Spinal cord (tissue), 10 donors: Measurements from ENCODE around the gene C12orf57. TPM values are rescaled to one million over a fixed set of nuclear protein-coding genes. Genes with fewer than 3 reads are reported as not detected.

Source experiments
- DNase-seq, 6 donors: peaks; one replicate each; pipeline versions ENCODE4 v3.0.0 to v3.0.0-alpha.2; 2013 to 2015; ENCODE audit warnings: low spot score in 6 of 6, low read depth in 4 of 6
- H3K27ac ChIP-seq: one replicate; pipeline ENCODE4 v1.5.1; 2013; ENCODE audit warnings: low read depth, low read length, control low read depth
- H3K27me3 ChIP-seq: one replicate; pipeline ENCODE4 v1.6.1; 2013; ENCODE audit warnings: low read length; ENCODE audit not compliant: control insufficient read depth, insufficient read depth
- H3K36me3 ChIP-seq: one replicate; pipeline ENCODE4 v1.6.1; 2013; ENCODE audit warnings: low read length; ENCODE audit not compliant: control insufficient read depth, insufficient read depth
- H3K4me1 ChIP-seq: one replicate; pipeline ENCODE4 v1.6.1; 2013; ENCODE audit warnings: low read length; ENCODE audit not compliant: control insufficient read depth, insufficient read depth
- H3K4me3 ChIP-seq: one replicate; pipeline ENCODE4 v1.5.1; 2013; ENCODE audit warnings: low read depth, low read length, control low read depth
- H3K9me3 ChIP-seq: one replicate; pipeline ENCODE4 v1.6.1; 2013; ENCODE audit warnings: low read length; ENCODE audit not compliant: control insufficient read depth, insufficient read depth
- WGBS: methylation state at CpG from one replicate; pipeline ENCODE4 v1.1.5; 2013; ENCODE audit warnings: missing lambda C conversion rate; ENCODE audit not compliant: insufficient coverage; 5-methylcytosine and 5-hydroxymethylcytosine counted together
- polyA plus RNA-seq, 2 donors: library from polyadenylated mRNA; unstranded; fragments of 120-200 nt; gene quantifications; one replicate each; pipeline ENCODE4 v1.2.1, GENCODE V29; 2013; ENCODE audit not compliant: insufficient read length in 2 of 2
- total RNA-seq, 2 donors: library from RNA; depleted of rRNA in 1 of 2; stranded (reverse); fragments of 120-200 nt in 1 of 2; fragments of >200 nt in 1 of 2; gene quantifications; one replicate each; pipeline versions ENCODE4 v1.2.3 to v1.2.4, GENCODE V29; 2013 to 2014
- donor health status: healthy.

C12orf57 gene
- total and polyA plus RNA-seq, 4 donors = 108 to 376 (median 231) TPM

GRCh38 chr12:6952121-6952862, 8.5 kb downstream of the C12orf57 start:
- Histone ChIP-seq H3K4me3 (peak overlapping the region; percentile 7), H3K27ac (no peak overlapping the region), H3K36me3 (peaks cover 19% of the 10 kb centered on the region), H3K27me3 (no peaks in the 10 kb centered on the region), H3K4me1 (peaks cover 16% of the 10 kb centered on the region), H3K9me3 (no peaks in the 10 kb centered on the region)
- no peak for DNase-seq
- 74% methylated on average over 19 of the region's 22 CpGs for WGBS

- no peaks in the 10 kb centered on the region for H3K27me3 ChIP-seq
- peaks cover 16% of the 10 kb centered on the region for H3K36me3 ChIP-seq
- peak overlapping the region; percentile 8 for H3K27ac ChIP-seq
- peaks cover 16% of the 10 kb centered on the region for H3K4me1 ChIP-seq
- no peak overlapping the region for H3K4me3 ChIP-seq
- no peak for DNase-seq
- 90% methylated on average over 12 of the region's 15 CpGs for WGBS
- no peaks in the 10 kb centered on the region for H3K9me3 ChIP-seq
Measured at GRCh38 chr12:6952863-6953441, 9.1 kb downstream of the C12orf57 start.

GRCh38 chr12:6953442-6954315, 9.9 kb downstream of the C12orf57 start:
- H3K27ac ChIP-seq = peak overlapping the region; percentile 40
- no peak overlapping the region for H3K4me3 ChIP-seq
- H3K27me3 ChIP-seq = no peaks in the 10 kb centered on the region
- peak in 1 of 6 donors; percentile 65 for DNase-seq
- peaks cover 16% of the 10 kb centered on the region for H3K36me3 ChIP-seq
- H3K4me1 ChIP-seq = peaks cover 23% of the 10 kb centered on the region
- no peaks in the 10 kb centered on the region for H3K9me3 ChIP-seq
- WGBS = 69% methylated on average over 17 of the region's 24 CpGs

- H3K36me3 ChIP-seq = peaks cover 16% of the 10 kb centered on the region
- no peak overlapping the region for H3K4me3 ChIP-seq
- 87% methylated on average over 21 of the region's 21 CpGs for whole genome bisulfite sequencing
- peak overlapping the region; percentile 40 for H3K27ac ChIP-seq
- no peaks in the 10 kb centered on the region for H3K9me3 ChIP-seq
- H3K4me1 ChIP-seq = peaks cover 30% of the 10 kb centered on the region
- no peak for DNase-seq
- H3K27me3 ChIP-seq = no peaks in the 10 kb centered on the region
Measured at GRCh38 chr12:6954316-6955107, 10.7 kb downstream of the C12orf57 start.

- H3K27ac ChIP-seq = no peak overlapping the region
- H3K4me3 ChIP-seq = no peak overlapping the region
- H3K27me3 ChIP-seq = no peaks in the 10 kb centered on the region
- H3K9me3 ChIP-seq = no peaks in the 10 kb centered on the region
- H3K36me3 ChIP-seq = peaks cover 16% of the 10 kb centered on the region
- no peak for DNase-seq
- 85% methylated on average over 20 of the region's 22 CpGs for WGBS
- H3K4me1 ChIP-seq = peaks cover 37% of the 10 kb centered on the region
Measured at GRCh38 chr12:6955108-6956020, 11.5 kb downstream of the C12orf57 start.

GRCh38 chr12:6956021-6956727, 12.4 kb downstream of the C12orf57 start:
- DNase-seq = no peak
- Histone ChIP-seq H3K27me3 (no peaks in the 10 kb centered on the region), H3K36me3 (peaks cover 16% of the 10 kb centered on the region), H3K27ac (no peak overlapping the region), H3K4me3 (no peak overlapping the region), H3K9me3 (no peaks in the 10 kb centered on the region), H3K4me1 (peaks cover 45% of the 10 kb centered on the region)
- WGBS = 81% methylated on average over 24 of the region's 28 CpGs

GRCh38 chr12:6957151-6957701, 13.4 kb downstream of the C12orf57 start:
- Histone ChIP-seq H3K4me3 (no peak overlapping the region), H3K27ac (no peak overlapping the region), H3K4me1 (peaks cover 55% of the 10 kb centered on the region), H3K27me3 (no peaks in the 10 kb centered on the region), H3K9me3 (no peaks in the 10 kb centered on the region), H3K36me3 (peaks cover 13% of the 10 kb centered on the region)
- WGBS = 88% methylated on average over 20 of the region's 20 CpGs
- DNase-seq = no peak
